Smooth muscle cell (in vitro differentiated cells): ENCODE results near the gene FLNB. TPM values are rescaled to one million over a fixed set of nuclear protein-coding genes. Genes with fewer than 3 reads are reported as not detected.

Source experiments
- DNase-seq: peaks from one replicate; lab custom pipeline; 2025; ENCODE audit not compliant: unreplicated experiment; lab: John Stamatoyannopoulos, UW
- H2AFZ ChIP-seq: fragments of 200-600 bp; sonication (generic); 2 replicates; pipeline ENCODE4 v1.6.0; 2016; ENCODE audit warnings: antibody characterized with exemption, low read depth, mild to moderate bottlenecking
- H3F3A ChIP-seq: fragments of 200-600 bp; sonication (generic); 2 replicates; pipeline ENCODE4 v1.6.0; 2017; ENCODE audit warnings: antibody characterized with exemption, low read depth
- H3K27ac ChIP-seq: fragments of 200-600 bp; sonication (generic); 2 replicates; pipeline ENCODE4 v1.5.1; 2016; ENCODE audit warnings: low read depth, mild to moderate bottlenecking
- H3K27me3 ChIP-seq: fragments of 200-600 bp; sonication (generic); 2 replicates; pipeline ENCODE4 v1.6.1; 2016; ENCODE audit warnings: low read depth, mild to moderate bottlenecking
- H3K36me3 ChIP-seq: fragments of 200-600 bp; sonication (generic); 2 replicates; pipeline ENCODE4 v1.5.1; 2016; ENCODE audit warnings: low read depth
- H3K4me1 ChIP-seq: fragments of 200-600 bp; sonication (generic); 2 replicates; pipeline ENCODE4 v1.5.1; 2016; ENCODE audit warnings: low read depth
- H3K4me2 ChIP-seq: fragments of 200-600 bp; sonication (generic); 2 replicates; pipeline ENCODE4 v1.6.0; 2016; ENCODE audit warnings: mild to moderate bottlenecking
- H3K4me3 ChIP-seq: fragments of 200-600 bp; sonication (generic); 2 replicates; pipeline ENCODE4 v1.5.1; 2016; ENCODE audit warnings: mild to moderate bottlenecking
- H3K79me2 ChIP-seq: fragments of 200-600 bp; sonication (generic); 2 replicates; pipeline ENCODE4 v1.6.0; 2016; ENCODE audit warnings: low read depth, mild to moderate bottlenecking
- H3K9ac ChIP-seq: fragments of 200-600 bp; sonication (generic); 2 replicates; pipeline ENCODE4 v1.6.0; 2016; ENCODE audit warnings: low read depth
- H3K9me3 ChIP-seq: fragments of 200-600 bp; sonication (generic); replicated peaks from 2 replicates; pipeline ENCODE4 v1.5.1; 2016; ENCODE audit warnings: low read depth
- H4K20me1 ChIP-seq: fragments of 200-600 bp; sonication (generic); 2 replicates; pipeline ENCODE4 v1.6.0; 2016; ENCODE audit warnings: low read depth
- WGBS: methylation state at CpG from one replicate; pipeline ENCODE4 v1.1.7; 2016; ENCODE audit warnings: low lambda C conversion rate; 5-methylcytosine and 5-hydroxymethylcytosine counted together
- polyA plus RNA-seq: library from polyadenylated mRNA; unstranded; fragments of >200 nt; fragmentation: Nextera tagmentation; extraction: Ambion mirVana; gene quantifications from 2 replicates; pipeline ENCODE4 v1.2.1, GENCODE V29; 2016
- total RNA-seq: library from RNA; depleted of rRNA; stranded (reverse); fragments of >200 nt; gene quantifications from 2 replicates; pipeline ENCODE4 v1.2.3, GENCODE V29; 2014
- TF ChIP-seq, protein P1 (sequence below): fragments of 200-600 bp; sonication (generic); IDR thresholded peaks from 2 replicates; pipeline ENCODE4 v1.5.1; 2017; ENCODE audit warnings: borderline replicate concordance, mild to moderate bottlenecking, antibody characterized with exemption; ENCODE audit not compliant: insufficient read depth, poor library complexity, severe bottlenecking

The FLNB gene
- total and polyA plus RNA-seq, 2 experiments from 2014 or later, result 52.7 to 145 TPM

DNA sequence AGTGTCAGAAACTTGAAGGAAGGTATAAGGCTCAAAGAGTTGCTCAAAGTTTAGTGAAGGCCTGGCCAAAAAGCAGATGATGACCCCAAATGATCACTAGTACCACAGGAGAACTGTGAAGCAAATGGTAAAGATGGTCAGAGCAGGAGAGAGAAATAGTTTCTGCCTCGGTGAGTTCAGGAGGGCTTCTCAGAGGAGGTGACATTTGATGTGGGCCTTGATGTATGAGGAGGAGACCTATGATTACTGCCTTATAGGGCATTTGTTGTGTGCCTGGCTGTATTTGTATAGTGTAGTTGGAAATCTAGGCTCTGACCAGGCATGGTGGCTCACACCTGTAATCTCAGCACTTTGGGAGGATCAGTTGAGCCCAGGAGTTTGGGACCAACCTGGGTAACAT is 152.2 kb downstream of the FLNB start:
- Histone ChIP-seq H3K36me3 (peaks cover 6% of the 10 kb centered on the region), H3K27me3 (no peaks in the 10 kb centered on the region), H3K9me3 (no peaks in the 10 kb centered on the region), H3F3A (peaks cover 5% of the 10 kb centered on the region), H3K4me1 (peaks cover 5% of the 10 kb centered on the region), H4K20me1 (peaks cover 1% of the 10 kb centered on the region), H3K4me3 (no peak overlapping the region), H3K79me2 (no peaks in the 10 kb centered on the region), H3K9ac (no peak overlapping the region), H3K27ac (no peak overlapping the region), H3K4me2 (no peak overlapping the region), H2AFZ (no peak overlapping the region)
- TF ChIP-seq, protein P1, sequence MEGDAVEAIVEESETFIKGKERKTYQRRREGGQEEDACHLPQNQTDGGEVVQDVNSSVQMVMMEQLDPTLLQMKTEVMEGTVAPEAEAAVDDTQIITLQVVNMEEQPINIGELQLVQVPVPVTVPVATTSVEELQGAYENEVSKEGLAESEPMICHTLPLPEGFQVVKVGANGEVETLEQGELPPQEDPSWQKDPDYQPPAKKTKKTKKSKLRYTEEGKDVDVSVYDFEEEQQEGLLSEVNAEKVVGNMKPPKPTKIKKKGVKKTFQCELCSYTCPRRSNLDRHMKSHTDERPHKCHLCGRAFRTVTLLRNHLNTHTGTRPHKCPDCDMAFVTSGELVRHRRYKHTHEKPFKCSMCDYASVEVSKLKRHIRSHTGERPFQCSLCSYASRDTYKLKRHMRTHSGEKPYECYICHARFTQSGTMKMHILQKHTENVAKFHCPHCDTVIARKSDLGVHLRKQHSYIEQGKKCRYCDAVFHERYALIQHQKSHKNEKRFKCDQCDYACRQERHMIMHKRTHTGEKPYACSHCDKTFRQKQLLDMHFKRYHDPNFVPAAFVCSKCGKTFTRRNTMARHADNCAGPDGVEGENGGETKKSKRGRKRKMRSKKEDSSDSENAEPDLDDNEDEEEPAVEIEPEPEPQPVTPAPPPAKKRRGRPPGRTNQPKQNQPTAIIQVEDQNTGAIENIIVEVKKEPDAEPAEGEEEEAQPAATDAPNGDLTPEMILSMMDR, result no peak
- 95% methylated on average over 1 of the region's 1 CpG for WGBS
- DNase-seq, result no peak

DNA sequence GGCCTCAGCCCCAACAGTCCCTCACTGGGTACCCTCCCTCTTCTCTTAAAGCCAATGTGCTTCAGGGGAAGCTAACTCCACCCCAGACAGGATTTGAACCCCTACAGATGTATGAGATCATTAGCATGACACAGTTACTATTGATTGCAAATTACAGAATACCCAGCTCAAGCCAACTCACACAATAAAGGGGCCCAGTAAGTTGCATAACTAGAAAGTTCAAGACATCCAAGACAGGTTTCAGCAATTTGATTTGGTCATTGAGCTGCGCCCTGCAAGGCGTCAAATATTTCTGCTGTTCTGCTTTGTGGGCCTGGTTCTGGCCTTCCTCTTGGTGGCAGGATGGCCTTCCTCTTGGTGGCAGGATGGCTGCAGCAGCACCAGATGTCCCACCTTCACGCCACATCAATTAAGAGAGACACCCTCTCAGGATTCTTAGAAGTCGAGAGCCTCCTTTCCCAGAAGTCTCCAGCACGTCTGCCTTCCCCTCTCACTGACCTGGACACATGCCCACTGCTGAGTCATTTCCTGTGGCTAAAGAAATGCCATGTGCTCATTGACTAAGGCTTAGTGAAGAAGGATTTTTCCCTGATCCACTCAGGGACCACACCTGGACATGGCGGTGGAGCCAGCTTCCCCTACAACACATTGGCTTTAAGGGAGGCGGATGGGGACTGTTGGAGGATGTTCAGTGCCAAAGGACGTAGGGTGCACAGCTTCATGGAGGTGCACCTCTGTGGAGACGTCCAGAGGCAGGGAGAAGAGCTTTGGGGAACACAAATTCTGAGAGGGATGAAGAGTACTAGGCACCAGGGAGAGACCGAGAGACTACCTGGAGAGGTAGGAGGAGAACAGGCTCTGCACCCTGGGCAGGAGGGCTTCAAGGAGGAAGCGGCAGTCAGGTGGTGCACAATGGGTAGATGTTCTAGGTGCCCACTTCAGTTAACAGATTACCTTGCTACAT is 153.5 kb downstream of the FLNB start:
- WGBS, result 76% methylated on average over 11 of the region's 11 CpGs
- TF ChIP-seq, protein P1, result no peak
- Histone ChIP-seq H3K4me2 (no peak overlapping the region), H4K20me1 (peaks cover 11% of the 10 kb centered on the region), H3K9ac (no peak overlapping the region), H3K79me2 (no peaks in the 10 kb centered on the region), H3K27me3 (no peaks in the 10 kb centered on the region), H3F3A (peaks cover 10% of the 10 kb centered on the region), H3K36me3 (no peaks in the 10 kb centered on the region), H3K9me3 (no peaks in the 10 kb centered on the region), H2AFZ (no peak overlapping the region), H3K4me1 (peaks cover 6% of the 10 kb centered on the region), H3K4me3 (no peak overlapping the region), H3K27ac (peak overlapping the region; percentile 28)
- no peak for DNase-seq

DNA sequence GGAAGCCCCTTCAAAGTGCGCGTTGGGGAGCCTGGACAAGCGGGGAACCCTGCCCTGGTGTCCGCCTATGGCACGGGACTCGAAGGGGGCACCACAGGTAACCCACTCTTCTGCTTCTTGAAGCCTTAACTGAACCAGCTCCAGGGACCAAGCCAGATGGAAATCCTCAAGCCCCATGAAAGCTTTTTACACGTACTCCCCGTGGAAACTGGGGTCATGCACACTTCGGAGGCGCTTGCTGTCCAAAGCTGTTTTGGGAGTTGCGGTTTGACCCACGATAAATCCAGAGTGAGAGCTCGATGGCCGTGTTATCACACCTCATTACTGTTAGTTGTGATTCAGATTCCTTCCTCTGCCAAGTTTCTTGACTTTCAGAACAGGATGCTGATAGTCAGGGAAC is 155.0 kb downstream of the FLNB start:
- Histone ChIP-seq H2AFZ (no peak overlapping the region), H3K36me3 (no peaks in the 10 kb centered on the region), H4K20me1 (peaks cover 24% of the 10 kb centered on the region), H3K9me3 (no peaks in the 10 kb centered on the region), H3K27me3 (no peaks in the 10 kb centered on the region), H3K4me1 (peaks cover 6% of the 10 kb centered on the region), H3K4me3 (no peak overlapping the region), H3F3A (peaks cover 10% of the 10 kb centered on the region), H3K27ac (no peak overlapping the region), H3K4me2 (no peak overlapping the region), H3K9ac (no peak overlapping the region), H3K79me2 (no peaks in the 10 kb centered on the region)
- TF ChIP-seq, protein P1, result no peak
- WGBS, result 96% methylated on average over 14 of the region's 14 CpGs
- DNase-seq, result no peak
